HCT116 (cell line): ENCODE measurements around the gene CTDSP1.

ENCODE experiments used
- CTCF ChIP-seq, 3 experiments: fragments of 200-600 bp in 1 of 3; sonication (generic) in 1 of 3; IDR thresholded peaks in 2 of 3; conservative IDR thresholded peaks in 1 of 3; 2 replicates each; pipeline ENCODE4 v1.5.1; 2012 to 2017; ENCODE audit warnings: low read depth in 2 of 3, low read length in 2 of 3, antibody characterized with exemption in 1 of 3, borderline replicate concordance in 1 of 3, control low read depth in 1 of 3, mild to moderate bottlenecking in 1 of 3, mixed read lengths in 1 of 3, mixed run types in 1 of 3, moderate library complexity in 1 of 3; ENCODE audit not compliant: insufficient read depth in 1 of 3
- EZH2phosphoT487 ChIP-seq: fragments of 200-600 bp; IDR thresholded peaks from 2 replicates; pipeline ENCODE4 v1.6.1; 2018; ENCODE audit warnings: antibody characterized with exemption, borderline replicate concordance
- REST ChIP-seq: IDR thresholded peaks from 2 replicates; pipeline ENCODE4 v1.6.1; 2012; ENCODE audit warnings: low read depth
- ZBTB33 ChIP-seq: IDR thresholded peaks from 2 replicates; pipeline ENCODE4 v1.6.1; 2011; ENCODE audit warnings: mild to moderate bottlenecking, low read length, moderate library complexity; ENCODE audit not compliant: insufficient replicate concordance; ENCODE audit errors: extremely low read depth
- TF ChIP-seq, protein P1 (sequence below): IDR thresholded peaks from 2 replicates; pipeline ENCODE4 v1.6.1; 2012

GRCh38 chr2:218406949-218407618 lies 7.4 kb downstream of the CTDSP1 start:
- TF ChIP-seq CTCF (IDR thresholded peaks at IDR 0.05 in 2 of 3, conservative IDR thresholded peaks at IDR 0.05 in 1 of 3; ENCODE audit: borderline replicate concordance in 1 of 3, insufficient read depth in 1 of 3, low read depth in 2 of 3, low read length in 2 of 3): no peak
- TF ChIP-seq, protein P1, sequence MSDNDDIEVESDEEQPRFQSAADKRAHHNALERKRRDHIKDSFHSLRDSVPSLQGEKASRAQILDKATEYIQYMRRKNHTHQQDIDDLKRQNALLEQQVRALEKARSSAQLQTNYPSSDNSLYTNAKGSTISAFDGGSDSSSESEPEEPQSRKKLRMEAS: no peak
- TF ChIP-seq EZH2phosphoT487: no peak
- TF ChIP-seq REST: no peak
- no peak for TF ChIP-seq ZBTB33
